ENCODE results near the gene FBXW10.
"Not testable (repeated sequence)": the region's sequence is repeated elsewhere in the genome, so short reads cannot be mapped to it uniquely, and the experiment has no call there.

The FBXW10 gene, protein sequence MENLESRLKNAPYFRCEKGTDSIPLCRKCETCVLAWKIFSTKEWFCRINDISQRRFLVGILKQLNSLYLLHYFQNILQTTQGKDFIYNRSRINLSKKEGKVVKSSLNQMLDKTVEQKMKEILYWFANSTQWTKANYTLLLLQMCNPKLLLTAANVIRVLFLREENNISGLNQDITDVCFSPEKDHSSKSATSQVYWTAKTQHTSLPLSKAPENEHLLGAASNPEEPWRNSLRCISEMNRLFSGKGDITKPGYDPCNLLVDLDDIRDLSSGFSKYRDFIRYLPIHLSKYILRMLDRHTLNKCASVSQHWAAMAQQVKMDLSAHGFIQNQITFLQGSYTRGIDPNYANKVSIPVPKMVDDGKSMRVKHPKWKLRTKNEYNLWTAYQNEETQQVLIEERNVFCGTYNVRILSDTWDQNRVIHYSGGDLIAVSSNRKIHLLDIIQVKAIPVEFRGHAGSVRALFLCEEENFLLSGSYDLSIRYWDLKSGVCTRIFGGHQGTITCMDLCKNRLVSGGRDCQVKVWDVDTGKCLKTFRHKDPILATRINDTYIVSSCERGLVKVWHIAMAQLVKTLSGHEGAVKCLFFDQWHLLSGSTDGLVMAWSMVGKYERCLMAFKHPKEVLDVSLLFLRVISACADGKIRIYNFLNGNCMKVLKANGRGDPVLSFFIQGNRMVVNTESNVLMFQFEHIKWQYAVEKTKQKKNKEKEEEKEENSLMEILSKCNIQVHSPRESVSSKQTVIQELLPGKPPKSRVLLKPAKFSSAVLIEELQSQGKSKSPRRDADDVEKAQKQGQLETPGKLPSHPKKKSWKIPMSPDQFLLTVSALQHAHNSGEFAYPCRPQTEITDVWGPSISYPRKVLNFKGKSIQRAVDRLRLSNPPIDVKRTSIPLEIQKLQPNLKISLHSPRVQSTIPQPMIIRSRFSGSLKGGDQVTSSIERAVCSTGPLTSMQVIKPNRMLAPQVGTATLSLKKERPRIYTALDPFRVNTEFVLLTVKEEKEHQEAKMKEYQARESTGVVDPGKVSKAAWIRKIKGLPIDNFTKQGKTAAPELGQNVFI

DNA sequence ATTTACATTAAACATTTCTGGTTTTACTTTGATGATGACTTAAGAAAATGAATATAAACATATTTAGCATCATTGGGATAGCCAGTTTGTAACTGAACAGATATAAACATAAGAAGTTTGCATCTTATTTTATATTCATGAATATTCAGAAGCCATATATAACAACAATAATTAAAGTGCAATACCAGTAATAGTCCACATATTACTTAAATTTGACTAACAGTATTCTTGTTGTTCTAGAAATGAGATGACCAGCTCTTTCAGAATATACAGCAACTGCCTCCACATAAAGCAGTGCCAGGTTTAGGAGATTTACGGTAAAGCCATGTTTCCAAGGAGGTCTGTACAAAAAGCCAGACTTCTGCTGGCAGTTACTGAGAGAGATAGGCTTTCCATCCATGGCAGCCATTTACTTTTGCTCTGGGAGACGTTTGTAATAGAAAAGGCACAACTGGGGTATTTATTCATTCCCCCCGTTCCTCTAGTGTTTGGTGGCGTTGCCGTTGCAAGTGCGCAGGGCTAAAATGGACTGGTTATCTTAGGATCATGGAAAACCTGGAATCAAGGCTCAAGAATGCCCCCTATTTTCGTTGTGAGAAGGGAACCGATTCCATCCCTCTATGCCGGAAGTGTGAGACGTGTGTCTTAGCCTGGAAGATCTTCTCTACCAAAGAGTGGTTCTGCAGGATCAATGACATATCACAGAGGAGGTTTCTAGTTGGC lies at the start of gene FBXW10:
TSS of gene FBXW10 (plus strand) at position 356 of the 723 bp plus-strand sequence. CDS start at position 547, 191 bp downstream.
- not testable (repeated sequence) for DNase-seq

DNA sequence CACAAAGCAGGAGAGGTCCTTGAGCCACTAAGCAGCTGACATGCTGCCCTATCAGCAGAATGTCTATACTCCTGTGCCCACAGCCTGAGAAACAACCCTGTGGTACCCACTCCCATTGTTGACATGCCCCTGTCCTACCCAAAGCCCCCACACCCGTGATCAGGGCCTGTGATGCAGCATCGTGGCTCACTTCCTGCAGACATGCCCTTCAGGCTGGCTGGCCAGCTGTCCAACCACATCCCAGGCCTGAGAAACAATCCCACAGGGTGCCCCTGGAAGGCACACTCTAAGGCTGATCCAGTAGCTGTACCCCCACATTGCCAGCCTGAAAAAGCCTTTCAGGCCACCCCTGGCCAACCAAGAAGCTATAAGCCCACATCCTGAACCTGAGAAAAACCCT lies 48.7 kb upstream of the FBXW10 start:
- DNase-seq = not testable (repeated sequence)

DNA sequence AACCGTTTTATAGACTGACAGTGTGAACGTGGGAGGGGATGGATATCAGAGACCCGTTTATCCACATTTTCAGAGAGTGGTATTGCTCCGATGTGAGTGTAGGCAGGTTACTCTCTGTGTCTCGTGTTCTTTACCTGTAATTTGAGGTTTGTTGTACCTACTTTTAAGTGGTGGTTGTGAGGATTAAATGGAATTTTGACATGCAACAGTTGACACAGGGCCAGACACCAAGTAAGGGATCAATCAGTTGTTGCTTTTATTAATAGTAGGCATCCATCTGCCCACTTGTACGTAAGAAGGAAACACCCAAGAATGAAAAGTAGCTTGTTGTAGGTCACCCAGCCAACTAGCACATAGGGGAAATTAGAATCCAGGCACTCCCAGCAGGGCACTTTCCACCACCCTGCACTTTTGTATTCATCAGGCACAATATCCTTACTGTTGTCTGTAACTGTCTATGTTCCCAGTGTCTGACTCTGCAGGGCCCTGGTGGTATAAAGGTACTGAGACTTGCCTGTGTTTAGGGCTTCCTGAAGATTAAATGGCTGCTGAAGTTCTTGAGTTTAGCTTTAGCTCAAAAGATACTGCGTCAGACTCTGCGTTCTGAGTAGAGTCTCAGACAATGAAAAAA lies 45.3 kb upstream of the FBXW10 start:
- not testable (repeated sequence) for DNase-seq

DNA sequence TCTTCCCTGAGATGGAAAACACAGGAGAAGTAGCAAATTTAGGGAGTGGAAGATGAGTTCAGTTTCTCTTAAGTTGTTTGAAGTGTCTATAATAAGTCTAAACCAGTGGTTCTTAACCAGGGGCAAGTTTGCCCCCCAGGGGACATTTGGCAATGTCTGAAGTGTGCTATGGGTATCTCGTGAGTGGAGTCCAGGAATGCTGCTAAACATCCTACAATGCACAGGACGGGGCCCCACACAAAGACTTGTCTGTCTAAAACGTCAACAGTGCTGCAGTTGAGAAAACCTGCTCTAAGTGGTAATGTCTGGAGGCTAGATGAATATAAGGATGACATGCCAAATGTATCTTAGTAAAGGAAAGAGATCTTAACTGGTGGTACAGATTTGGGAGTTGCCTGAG lies 37.9 kb upstream of the FBXW10 start:
- not testable (repeated sequence) for DNase-seq

DNA sequence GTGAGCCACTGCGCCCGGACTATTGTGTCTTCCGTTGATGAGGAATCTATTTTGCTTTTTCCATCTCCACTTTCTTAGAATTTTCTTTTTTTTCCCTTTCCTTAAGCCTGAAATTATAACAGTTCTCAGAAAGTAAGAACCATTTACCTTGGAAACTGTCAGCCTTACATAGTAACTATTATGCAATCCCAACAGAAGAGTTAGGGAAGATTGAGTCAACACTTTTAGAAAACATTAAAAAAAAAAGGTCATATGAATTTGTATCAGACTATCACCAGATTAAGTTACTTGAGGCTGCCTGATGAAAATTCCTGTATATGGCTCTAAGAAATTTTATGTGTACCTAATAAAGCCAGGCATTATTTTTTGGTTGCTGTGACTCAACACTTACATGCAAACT lies 35.6 kb upstream of the FBXW10 start:
- DNase-seq = not testable (repeated sequence)

DNA sequence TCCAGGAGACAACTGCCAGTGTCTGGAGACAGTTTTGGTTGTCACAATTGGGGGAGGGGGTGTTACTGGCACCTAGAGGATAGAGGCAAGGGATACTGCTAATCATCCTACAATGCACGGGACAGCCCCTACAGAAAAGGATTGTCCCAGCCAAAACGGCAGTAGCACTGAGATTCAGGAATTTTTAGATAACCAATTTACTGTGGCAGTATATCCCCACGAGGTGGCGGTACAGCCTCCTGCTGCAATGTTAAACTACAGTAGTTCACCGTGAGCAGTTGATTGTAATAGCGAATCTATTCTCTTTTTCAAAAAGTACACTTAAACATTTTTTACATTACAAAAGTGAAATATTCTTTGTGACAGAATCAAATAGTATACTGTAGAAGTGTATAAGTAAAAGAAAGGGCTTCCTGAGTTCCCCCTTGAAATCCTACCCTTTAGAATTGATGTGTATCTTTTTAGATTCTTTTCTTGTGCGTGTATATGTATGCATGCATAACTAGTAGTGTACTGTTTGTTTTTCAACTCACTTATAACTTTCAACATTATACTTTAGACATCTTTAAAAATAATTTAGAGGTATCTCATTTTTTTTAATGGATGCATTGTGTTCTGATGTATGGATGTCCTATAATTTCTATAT lies 31.4 kb upstream of the FBXW10 start:
- DNase-seq = not testable (repeated sequence)

DNA sequence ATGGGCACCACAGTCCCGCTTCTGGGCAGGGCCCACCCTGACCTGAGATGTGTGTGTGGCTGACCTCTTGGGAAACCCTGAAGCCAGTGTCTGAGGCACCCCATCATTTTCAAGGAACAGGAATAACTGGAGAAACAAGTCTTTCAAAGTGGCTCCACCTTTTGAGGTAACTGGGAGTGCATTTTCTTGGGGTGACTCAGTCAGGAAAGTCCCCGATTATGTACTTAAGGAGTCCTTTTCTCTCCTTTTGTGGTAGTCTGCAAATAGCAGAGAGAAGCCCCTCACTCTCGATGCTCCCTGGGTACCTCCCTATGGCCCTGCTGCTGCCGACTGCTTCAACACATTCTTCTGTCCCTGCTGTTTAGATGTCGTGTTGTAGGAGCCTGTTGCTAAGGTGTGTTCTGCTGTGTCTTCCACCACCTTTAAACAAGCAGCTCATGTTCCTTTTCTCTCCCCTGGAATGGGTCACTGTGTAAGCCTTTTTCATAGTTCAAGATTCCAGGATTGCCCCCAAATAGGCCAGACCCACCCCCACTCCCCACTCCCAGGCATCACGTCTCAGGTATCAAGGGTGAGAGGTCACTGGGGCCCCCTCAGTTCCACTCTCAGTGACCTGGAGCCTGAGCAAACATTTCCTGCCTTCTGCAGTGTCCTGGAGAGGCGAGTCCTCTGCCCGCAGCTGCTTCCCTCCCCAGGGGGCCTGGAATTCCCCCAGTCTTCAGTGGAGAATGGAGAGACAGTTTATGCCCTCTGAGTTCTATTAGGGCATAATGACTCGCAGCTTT lies 25.0 kb upstream of the FBXW10 start:
- not testable (repeated sequence) for DNase-seq

DNA sequence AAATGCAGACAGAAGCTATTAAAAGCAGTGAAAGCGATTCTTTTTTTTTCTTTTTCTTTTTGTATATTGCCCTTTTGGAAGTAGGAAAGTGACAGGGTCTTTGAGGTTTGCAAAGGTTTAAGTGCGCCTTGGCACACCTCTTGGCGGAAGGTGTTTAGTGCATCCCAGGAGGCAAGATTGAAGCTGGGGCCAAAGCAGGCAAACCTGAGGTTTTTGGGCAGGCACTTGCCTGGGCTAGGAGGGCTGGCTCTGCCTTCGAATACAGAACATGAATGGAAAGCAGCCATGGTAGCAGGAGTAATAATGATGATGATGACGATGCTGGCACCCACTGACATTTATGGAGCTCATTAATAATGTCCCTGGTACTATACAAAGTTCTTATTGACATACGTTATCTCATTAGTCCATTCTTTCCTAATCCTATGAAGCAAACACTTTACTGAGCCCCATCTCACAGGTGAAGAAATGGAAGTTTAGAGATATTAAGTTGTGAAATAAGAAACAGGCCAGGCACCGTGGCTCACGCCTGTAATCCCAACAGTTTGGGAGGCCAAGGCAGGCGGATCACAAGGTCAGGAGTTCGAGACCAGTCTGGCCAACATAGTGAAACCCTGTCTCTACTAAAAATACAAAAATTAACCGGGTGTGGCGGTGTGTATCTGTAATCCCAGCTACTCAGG lies 24.3 kb upstream of the FBXW10 start:
- DNase-seq = not testable (repeated sequence)

DNA sequence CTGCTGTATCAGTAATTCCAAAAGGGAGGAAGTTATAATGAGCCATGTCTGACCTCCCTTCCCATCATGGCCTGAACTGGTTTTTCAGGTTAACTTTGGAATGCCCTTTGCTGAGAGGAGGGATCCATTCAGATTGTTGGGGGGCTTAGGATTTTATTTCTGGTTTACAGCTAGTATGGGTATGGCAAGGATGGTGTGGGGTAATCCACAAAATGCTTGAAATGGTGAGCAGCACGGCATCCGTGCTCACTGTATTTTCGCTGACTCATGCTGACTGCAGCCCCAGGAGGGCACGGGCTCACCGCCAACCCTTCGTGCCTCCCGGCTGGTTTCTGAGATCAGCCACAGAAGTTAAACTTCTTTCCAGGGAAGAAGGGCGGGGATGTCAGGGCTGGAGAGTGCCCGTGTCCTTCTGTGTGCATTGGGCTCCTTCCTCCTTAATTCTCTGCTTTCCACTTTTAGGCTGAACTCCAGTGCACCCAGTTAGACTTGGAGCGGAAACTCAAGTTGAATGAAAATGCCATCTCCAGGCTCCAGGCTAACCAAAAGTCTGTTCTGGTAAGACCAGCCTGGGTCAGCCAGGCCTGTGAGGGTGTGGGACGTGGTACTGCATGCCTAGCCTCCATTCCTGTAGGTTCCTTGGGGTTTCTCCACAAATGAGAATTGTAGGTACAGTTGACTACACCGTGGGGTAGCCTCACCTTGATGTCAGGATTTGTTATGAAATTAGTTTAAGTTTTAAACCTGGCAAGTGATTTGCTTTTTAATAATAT lies 21.9 kb upstream of the FBXW10 start:
- DNase-seq = not testable (repeated sequence)

DNA sequence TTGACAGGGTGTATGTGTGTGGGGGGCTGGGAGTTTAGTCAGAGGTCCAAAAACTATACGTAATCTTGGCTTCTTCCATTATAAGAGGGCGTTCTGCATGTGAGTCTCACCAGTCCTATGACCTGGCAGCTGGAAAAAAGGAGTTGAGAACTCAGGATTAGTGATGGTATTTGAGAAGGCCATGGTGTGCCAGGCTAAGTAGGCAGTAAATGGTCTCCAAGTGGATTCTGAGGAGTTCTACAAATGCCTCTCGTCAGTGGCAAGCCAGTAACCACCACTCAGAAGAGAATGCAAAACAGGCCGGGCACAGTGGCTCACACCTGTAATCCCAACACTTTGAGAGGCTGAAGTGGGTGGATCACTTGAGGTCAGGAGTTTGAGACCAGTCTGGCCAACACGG lies 21.2 kb upstream of the FBXW10 start:
- peak; percentile 57 for DNase-seq

DNA sequence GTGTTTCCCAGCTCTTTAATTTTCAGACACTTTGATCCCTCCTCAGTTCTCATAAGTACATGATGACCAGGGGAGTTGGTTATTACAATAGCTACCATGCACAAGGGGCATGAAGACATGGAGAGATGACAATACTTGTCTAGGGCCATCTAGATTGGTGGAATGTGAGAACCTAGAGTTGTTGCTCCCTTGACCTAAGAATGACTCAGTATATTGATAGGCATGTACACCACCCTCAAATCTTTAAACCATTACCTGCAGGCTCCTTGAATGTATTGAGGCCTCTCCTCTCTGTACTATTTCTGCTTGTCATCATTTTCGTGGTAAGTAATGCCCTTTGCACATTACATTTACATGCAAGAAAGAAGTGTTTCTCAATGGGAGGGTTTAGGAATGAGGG lies 20.3 kb upstream of the FBXW10 start:
- not testable (repeated sequence) for DNase-seq

DNA sequence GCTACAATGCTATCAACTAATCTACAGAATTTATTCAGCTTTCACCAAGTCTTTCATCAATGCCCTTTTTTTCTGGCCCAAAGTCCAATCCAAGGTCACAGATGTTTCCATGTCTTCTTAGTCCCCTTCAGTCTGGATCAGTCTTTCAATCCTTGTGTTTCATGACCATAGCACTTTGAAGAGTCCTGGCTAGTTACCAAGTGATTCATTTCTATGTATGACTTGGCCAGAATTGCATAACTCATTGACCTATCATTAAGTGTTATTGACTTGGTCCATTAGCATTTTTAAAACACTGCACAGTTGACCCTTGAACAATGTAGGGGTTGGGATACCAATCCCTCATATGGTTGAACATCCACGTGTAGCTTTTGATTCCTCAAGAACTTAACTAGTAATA lies 11.4 kb upstream of the FBXW10 start:
- DNase-seq = not testable (repeated sequence)

DNA sequence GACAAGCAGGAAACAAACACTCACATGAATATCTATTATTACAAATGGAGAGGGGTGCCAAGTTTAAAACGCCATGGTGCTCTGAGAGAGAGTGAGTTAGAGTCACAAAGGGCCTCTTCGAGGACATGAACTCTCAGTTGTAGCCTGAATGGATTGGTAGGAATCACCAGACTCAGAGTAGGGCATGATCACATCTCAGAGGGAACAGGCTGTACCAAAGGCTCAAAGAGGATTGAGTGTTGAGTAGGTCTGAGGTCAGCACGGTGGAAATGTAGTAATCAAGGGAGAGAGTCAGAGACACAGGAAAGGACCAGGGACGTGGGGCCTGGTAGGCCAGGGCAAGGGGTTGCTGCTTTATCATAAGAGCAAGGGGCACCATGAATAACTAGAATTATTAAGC lies 10.5 kb upstream of the FBXW10 start:
- DNase-seq = not testable (repeated sequence)

DNA sequence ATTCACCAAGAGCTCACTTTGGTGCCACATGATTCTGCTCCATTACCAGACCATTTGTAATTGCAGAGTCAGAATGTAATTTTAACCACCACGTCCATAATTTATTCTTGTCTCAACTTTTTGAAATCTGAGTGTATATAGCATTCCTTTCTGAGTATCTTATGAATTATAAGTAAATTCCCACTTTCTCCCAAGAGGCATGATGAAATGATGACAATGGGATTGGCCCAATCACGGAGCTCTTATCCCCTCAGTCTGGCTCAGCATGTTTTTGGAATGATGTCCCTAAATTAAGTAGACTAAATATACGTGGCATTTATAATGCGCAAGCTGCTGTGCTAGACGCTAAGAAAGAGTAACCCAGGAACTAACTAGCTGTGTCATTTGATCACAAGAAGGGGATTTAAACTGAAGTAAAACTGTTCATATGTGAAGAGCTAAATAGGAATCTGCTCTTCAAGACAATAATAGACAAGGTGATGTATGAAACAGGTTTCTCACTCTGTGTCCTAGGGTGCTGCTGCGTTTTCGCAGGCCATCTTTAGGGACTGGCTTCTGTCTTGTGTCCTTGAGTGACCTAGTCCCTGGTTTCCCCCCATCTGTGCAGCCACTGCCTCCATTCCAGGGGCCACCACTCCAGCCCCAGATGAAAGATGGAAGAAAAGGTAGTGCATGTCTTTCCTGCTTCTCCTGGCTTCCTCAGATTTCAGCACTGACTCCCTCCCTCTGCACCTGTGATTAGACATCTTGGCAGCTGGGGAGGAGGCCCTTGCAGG lies 4.0 kb upstream of the FBXW10 start:
- DNase-seq = not testable (repeated sequence)

DNA sequence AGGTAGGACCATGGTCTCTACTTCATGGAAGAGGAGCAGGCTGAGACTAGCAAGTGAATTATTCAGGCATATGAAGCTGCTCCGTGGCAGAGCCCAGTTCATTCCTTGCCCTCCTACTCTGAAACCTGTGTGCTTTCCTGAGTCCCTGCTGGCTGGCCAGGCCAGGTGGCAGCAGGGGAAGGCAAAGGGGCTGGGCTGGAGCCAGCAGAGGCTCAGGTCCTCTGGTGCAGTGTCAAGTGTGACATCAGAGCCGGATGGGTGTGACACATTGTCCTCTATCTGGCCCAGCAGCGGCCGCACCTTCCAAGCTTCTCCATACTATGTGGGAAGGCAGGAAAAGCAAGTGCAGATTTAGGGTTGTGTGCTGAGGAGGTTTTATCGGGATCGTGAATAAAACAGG lies 2.6 kb upstream of the FBXW10 start:
- DNase-seq = not testable (repeated sequence)

DNA sequence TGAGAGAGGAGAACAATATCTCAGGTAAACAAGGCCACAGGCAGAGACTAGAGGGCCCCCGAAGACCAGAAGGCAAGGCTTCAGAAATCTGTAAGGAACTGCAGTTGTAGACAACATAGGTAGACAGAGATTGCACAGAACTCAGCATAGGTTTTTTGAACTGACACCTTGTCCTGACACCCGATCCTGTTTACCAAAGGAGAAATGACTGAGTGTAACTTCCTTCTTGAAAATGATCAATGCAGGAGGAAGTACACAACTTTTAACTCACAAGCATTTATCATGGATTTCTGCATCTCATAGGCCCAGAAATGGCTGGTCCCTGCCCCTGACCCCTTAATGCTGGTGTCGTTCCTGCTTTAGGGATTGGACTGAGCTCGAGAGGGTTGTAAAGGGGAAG lies 872 bp downstream of the FBXW10 start:
- DNase-seq = not testable (repeated sequence)

DNA sequence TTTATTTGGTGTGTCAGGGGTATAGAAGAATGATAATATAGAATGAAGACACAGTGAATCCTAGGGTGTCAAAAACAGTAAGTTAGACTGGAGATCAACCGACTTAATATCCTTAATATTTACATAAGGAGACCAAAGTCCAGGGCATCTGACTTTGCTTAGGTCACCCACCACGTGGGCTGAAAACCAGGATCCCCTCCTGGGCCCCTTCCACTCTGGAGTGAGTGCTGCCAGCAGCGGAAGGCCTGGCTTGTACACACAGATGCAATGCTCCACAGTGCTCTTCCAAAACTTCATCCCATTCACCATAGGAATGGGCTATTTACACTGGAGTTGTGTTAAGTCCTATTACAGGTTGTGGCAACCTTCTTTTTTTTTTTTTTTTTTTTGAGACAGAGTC lies 2.7 kb downstream of the FBXW10 start:
- not testable (repeated sequence) for DNase-seq

DNA sequence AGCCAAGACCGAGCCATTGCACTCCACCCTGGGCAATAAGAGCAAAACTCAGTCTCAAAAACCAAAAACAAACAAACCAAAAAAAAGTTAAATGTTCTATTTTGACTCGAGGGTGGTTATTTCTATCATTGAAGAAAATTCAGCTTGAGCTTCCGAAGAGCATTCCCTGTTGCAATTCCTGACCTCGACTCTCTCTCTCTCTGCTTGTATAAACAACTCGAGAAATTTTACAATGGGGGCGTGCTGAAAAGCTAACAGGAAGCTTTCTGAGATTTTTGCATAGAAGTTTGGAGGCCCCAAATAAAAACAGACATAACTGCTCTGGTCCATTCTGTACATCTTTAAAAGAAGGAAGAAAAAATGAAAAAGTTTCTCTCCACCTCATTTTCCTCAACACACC lies 3.6 kb downstream of the FBXW10 start:
- not testable (repeated sequence) for DNase-seq

DNA sequence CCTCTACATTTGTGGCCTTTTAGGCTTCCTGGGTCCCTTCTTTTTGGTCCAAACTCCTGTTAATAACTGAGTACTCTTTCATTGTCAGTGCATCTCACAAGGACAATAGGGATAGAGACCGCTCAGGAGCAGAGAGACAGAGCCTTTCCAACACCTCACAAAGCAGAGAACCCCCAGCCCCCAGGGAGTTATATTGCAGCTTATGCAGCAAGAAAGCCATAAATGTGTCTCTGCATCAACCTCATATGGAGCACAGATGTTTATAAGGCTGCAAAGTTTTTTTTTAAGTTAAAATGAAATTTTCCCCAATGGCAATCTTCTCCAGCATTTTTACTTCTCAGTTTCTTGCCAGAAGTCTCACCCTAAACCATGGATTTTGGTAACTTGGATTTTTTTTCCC lies 6.4 kb downstream of the FBXW10 start:
- DNase-seq = not testable (repeated sequence)

All from DMS79 (cell line).